DND-41 (cell line): ENCODE measurements around the gene ATOH1.

Experiments used
- ATAC-seq: fragments of 200-7000 bp; cut with Tn5 transposase; 3 replicates; pipeline ENCODE4 v1.9.1; 2021; ENCODE audit warnings: low read depth; ENCODE audit not compliant: insufficient read depth
- DNase-seq: peaks from one replicate; pipeline ENCODE4 v3.0.0-alpha.2; 2020
- H2AFZ ChIP-seq: 2 replicates; pipeline ENCODE4 v1.6.0; 2012; ENCODE audit warnings: low read depth, low read length
- H3K27ac ChIP-seq: 2 replicates; pipeline ENCODE4 v1.5.1; 2012; ENCODE audit warnings: low read length, inconsistent platforms
- H3K27me3 ChIP-seq: fragments of 200-600 bp; sonication (generic); 2 replicates; pipeline ENCODE4 v1.6.0; 2012; ENCODE audit warnings: low read length, mild to moderate bottlenecking, inconsistent platforms; ENCODE audit not compliant: insufficient read depth, poor library complexity
- H3K36me3 ChIP-seq: 2 replicates; pipeline ENCODE4 v1.5.1; 2012; ENCODE audit warnings: low read length, inconsistent platforms; ENCODE audit not compliant: insufficient read depth
- H3K4me1 ChIP-seq: 2 replicates; pipeline ENCODE4 v1.5.1; 2012; ENCODE audit warnings: mild to moderate bottlenecking, low read length; ENCODE audit not compliant: insufficient read depth
- H3K4me2 ChIP-seq: 2 replicates; pipeline ENCODE4 v1.6.0; 2012; ENCODE audit warnings: mild to moderate bottlenecking, moderate library complexity, low read length, inconsistent platforms; ENCODE audit not compliant: insufficient read depth
- H3K4me3 ChIP-seq, 2 experiments: fragments of 200-600 bp in 1 of 2; shearing (Covaris generic) in 1 of 2; 2 replicates each; pipeline ENCODE4 v1.5.1; 2012 to 2016; ENCODE audit warnings: inconsistent platforms in 2 of 2, low read length in 2 of 2, mild to moderate bottlenecking in 2 of 2, low read depth in 1 of 2, moderate library complexity in 1 of 2
- H3K79me2 ChIP-seq: 2 replicates; pipeline ENCODE4 v1.6.0; 2012; ENCODE audit warnings: low read length, inconsistent platforms; ENCODE audit not compliant: insufficient read depth
- H3K9ac ChIP-seq: 2 replicates; pipeline ENCODE4 v1.6.0; 2012; ENCODE audit warnings: low read depth, mild to moderate bottlenecking, inconsistent platforms, low read length, moderate library complexity
- H3K9me3 ChIP-seq: 2 replicates; pipeline ENCODE4 v1.5.1; 2012; ENCODE audit warnings: low read length, moderate library complexity, mild to moderate bottlenecking, inconsistent platforms; ENCODE audit not compliant: insufficient read depth, severe bottlenecking
- H4K20me1 ChIP-seq: 2 replicates; pipeline ENCODE4 v1.6.0; 2012; ENCODE audit warnings: low read length; ENCODE audit not compliant: insufficient read depth
- CTCF ChIP-seq: IDR thresholded peaks from 2 replicates; pipeline ENCODE4 v1.5.1; 2012; ENCODE audit warnings: borderline replicate concordance, low read length, moderate library complexity, mild to moderate bottlenecking; ENCODE audit not compliant: poor library complexity, severe bottlenecking; ENCODE audit errors: extremely low read depth
- EZH2 ChIP-seq: IDR thresholded peaks from 3 replicates; pipeline ENCODE4 v1.6.1; 2012; ENCODE audit warnings: borderline replicate concordance, low read depth, mild to moderate bottlenecking, moderate library complexity, low read length, inconsistent platforms; ENCODE audit not compliant: severe bottlenecking

Gene ATOH1

GRCh38 chr4:93870876-93871458 is 42.4 kb downstream of the ATOH1 start:
- Histone ChIP-seq H3K9ac (no peak overlapping the region), H3K27ac (no peak overlapping the region)
- no peak for ATAC-seq

GRCh38 chr4:93876754-93877153 is 48.2 kb downstream of the ATOH1 start:
- TF ChIP-seq EZH2: no peak
- TF ChIP-seq CTCF: no peak
- DNase-seq: no peak

More at GRCh38 chr4:93870876-93871458, 42.4 kb downstream of the ATOH1 start:
- no peak for TF ChIP-seq EZH2
- no peak for TF ChIP-seq CTCF
- Histone ChIP-seq H3K4me2 (no peak overlapping the region), H3K36me3 (no peaks in the 10 kb centered on the region), H4K20me1 (no peaks in the 10 kb centered on the region), H3K4me1 (no peaks in the 10 kb centered on the region), H3K9me3 (no peaks in the 10 kb centered on the region), H2AFZ (no peak overlapping the region), H3K4me3 (no peak overlapping the region), H3K79me2 (no peaks in the 10 kb centered on the region), H3K27me3 (peaks cover 3% of the 10 kb centered on the region)
- DNase-seq: no peak

GRCh38 chr4:93878566-93878965 is 50.0 kb downstream of the ATOH1 start:
- Histone ChIP-seq H3K9me3 (no peaks in the 10 kb centered on the region), H3K4me2 (no peak overlapping the region), H3K27ac (no peak overlapping the region), H3K79me2 (no peaks in the 10 kb centered on the region), H3K4me1 (no peaks in the 10 kb centered on the region), H4K20me1 (no peaks in the 10 kb centered on the region), H3K27me3 (peaks cover 3% of the 10 kb centered on the region), H3K9ac (no peak overlapping the region), H3K4me3 (no peak overlapping the region), H3K36me3 (no peaks in the 10 kb centered on the region), H2AFZ (no peak overlapping the region)
- no peak for TF ChIP-seq EZH2
- no peak for TF ChIP-seq CTCF
- ATAC-seq: no peak
- no peak for DNase-seq

More at GRCh38 chr4:93876754-93877153, 48.2 kb downstream of the ATOH1 start:
- Histone ChIP-seq H3K36me3 (no peaks in the 10 kb centered on the region), H3K4me1 (no peaks in the 10 kb centered on the region), H4K20me1 (no peaks in the 10 kb centered on the region), H3K4me2 (no peak overlapping the region), H3K4me3 (no peak overlapping the region), H3K9ac (no peak overlapping the region), H3K27ac (no peak overlapping the region), H3K27me3 (peaks cover 3% of the 10 kb centered on the region), H2AFZ (no peak overlapping the region), H3K79me2 (no peaks in the 10 kb centered on the region), H3K9me3 (no peaks in the 10 kb centered on the region)
- ATAC-seq: no peak

- no peak overlapping the region for H3K4me2 ChIP-seq
- no peaks in the 10 kb centered on the region for H3K36me3 ChIP-seq
- no peak overlapping the region for H3K9ac ChIP-seq
- H3K27ac ChIP-seq: no peak overlapping the region
- no peaks in the 10 kb centered on the region for H3K4me1 ChIP-seq
- H4K20me1 ChIP-seq: no peaks in the 10 kb centered on the region
- ATAC-seq (no peak), DNase-seq (no peak)
- H3K27me3 ChIP-seq: peaks cover 2% of the 10 kb centered on the region
- no peaks in the 10 kb centered on the region for H3K79me2 ChIP-seq
- H3K9me3 ChIP-seq: no peaks in the 10 kb centered on the region
- H2AFZ ChIP-seq: no peak overlapping the region
- no peak overlapping the region for H3K4me3 ChIP-seq
- no peak for TF ChIP-seq EZH2
- no peak for TF ChIP-seq CTCF
Measured at GRCh38 chr4:93879919-93880318, 51.4 kb downstream of the ATOH1 start.
